Ovary (tissue), 9 donors: Measurements from ENCODE around the gene GRID2. TPM values are rescaled to one million over a fixed set of nuclear protein-coding genes. Genes with fewer than 3 reads are reported as not detected.
"Not testable (repeated sequence)": the region's sequence is repeated elsewhere in the genome, so short reads cannot be mapped to it uniquely, and the experiment has no call there.

ENCODE experiments used
- DNase-seq, 5 donors: peaks; one replicate each; pipeline ENCODE4 v3.0.0-alpha.2; 2019 to 2020
- H3K27ac ChIP-seq, 2 donors: fragments of 200-600 bp; one replicate each; pipeline versions ENCODE4 v1.5.1 to v1.8.0; 2019 to 2022
- H3K27me3 ChIP-seq: fragments of 200-600 bp; one replicate; pipeline ENCODE4 v1.8.0; 2022
- H3K36me3 ChIP-seq: fragments of 200-600 bp; sonication (generic); one replicate; pipeline ENCODE4 v1.5.1; 2019
- H3K4me1 ChIP-seq: one replicate; pipeline ENCODE4 v1.8.1; 2013; ENCODE audit warnings: mild to moderate bottlenecking, moderate library complexity; ENCODE audit not compliant: insufficient read depth
- H3K4me3 ChIP-seq: fragments of 200-600 bp; sonication (generic); one replicate; pipeline ENCODE4 v1.5.1; 2017
- H3K9me3 ChIP-seq, 2 donors: fragments of 200-600 bp in 1 of 2; sonication (generic) in 1 of 2; one replicate each; pipeline versions ENCODE4 v1.5.1 to v1.8.1; 2013 to 2019; ENCODE audit warnings: mild to moderate bottlenecking in 1 of 2, moderate library complexity in 1 of 2
- CTCF ChIP-seq, 3 donors: fragments of 450-650 bp in 2 of 3; fragments of 200-600 bp in 1 of 3; IDR thresholded peaks; one replicate each; pipeline versions ENCODE4 v1.5.1 to v1.8.0; 2016 to 2022; ENCODE audit warnings: antibody characterized with exemption in 3 of 3, mild to moderate bottlenecking in 1 of 3
- EP300 ChIP-seq: sonication (generic); formaldehyde crosslinking; IDR thresholded peaks from one replicate; pipeline ENCODE4 v1.6.1; 2017; ENCODE audit warnings: antibody characterized with exemption
- POLR2A ChIP-seq: fragments of 450-650 bp; IDR thresholded peaks from one replicate; pipeline ENCODE4 v1.6.1; 2017; ENCODE audit warnings: antibody characterized with exemption, mild to moderate bottlenecking, moderate library complexity
- WGBS, 3 donors: extraction: QIAGEN DNeasy Blood & Tissue Kit in 1 of 3; methylation state at CpG; one replicate each; pipeline versions ENCODE4 v1.1.5 to v1.1.7; 2013 to 2017; 5-methylcytosine and 5-hydroxymethylcytosine counted together
- intact Hi-C, 4 donors: fragments of 100-400 bp; cut with DNase I; formaldehyde crosslinking; loops; one replicate each; pipeline versions ENCODE4 v1.11.0 to v1.15.1; 2022 to 2023
- polyA plus RNA-seq, 2 donors: library from polyadenylated mRNA; stranded (reverse); fragments of 200-250 nt in 1 of 2; fragments of 350-450 nt in 1 of 2; fragmentation: Illumina TruSeq in 1 of 2; extraction: RNeasy Lipid Tissue Mini Kit (QIAGEN cat#74804) in 1 of 2; gene quantifications; one replicate each; pipeline ENCODE4 v1.2.3, GENCODE V29; 2013 to 2014
- total RNA-seq, 7 donors: library from RNA; depleted of rRNA in 2 of 7; stranded (reverse); fragments of >200 nt in 2 of 7; fragmentation: NEBNext Ultra II Directional in 3 of 7; extraction: Animal tissue kit (Norgen Biotek cat#: 25700) in 3 of 7; gene quantifications; one replicate each; pipeline versions ENCODE4 v1.1.0 to v1.2.4, GENCODE V29; 2016 to 2023
- donor health status: DM: no; HTN: no; CAD: no; lungs with moderate emphysema.
- donor health status: DM: no; HTN: no; CAD: no.
- donor health status: Bipolar disorder and iron deficiency.
- donor health status: DM: yes; HTN: yes; CAD: no.
- donor health status: DM: no; HTN: no; CAD: no.
- donor health status: DM: yes; HTN: yes; CAD: no.

The GRID2 gene
- total and polyA plus RNA-seq, 9 donors: 0.65 to 6.8 (median 2.6) TPM

GRCh38 chr4:93359586-93359985 lies 1055.8 kb downstream of the GRID2 start:
- WGBS, 3 donors: 93 to 97% (median 96%) methylated on average over 3 of the region's 3 CpGs
- H3K27ac ChIP-seq: no peak overlapping the region
- no peaks in the 10 kb centered on the region for H3K9me3 ChIP-seq
- no peaks in the 10 kb centered on the region for H3K4me1 ChIP-seq
- no peaks in the 10 kb centered on the region for H3K36me3 ChIP-seq
- H3K4me3 ChIP-seq: no peak overlapping the region
- no peaks in the 10 kb centered on the region for H3K27me3 ChIP-seq
- TF ChIP-seq POLR2A (no peak), CTCF (IDR thresholded peaks at IDR 0.05) (no peak), EP300 (no peak)
- no peak for DNase-seq
- intact Hi-C loops: no loop called here

- DNase-seq, H3K4me1 ChIP-seq, H3K27ac ChIP-seq, H3K27me3 ChIP-seq, H3K36me3 ChIP-seq, H3K4me3 ChIP-seq, H3K9me3 ChIP-seq, intact Hi-C loops: not testable (repeated sequence)
- WGBS, 3 donors: 81 to 88% (median 85%) methylated on average over 9 of the region's 9 CpGs
These were observed 1062.5 kb downstream of the GRID2 start for GRCh38 chr4:93366169-93366755.

- H3K36me3 ChIP-seq: no peaks in the 10 kb centered on the region
- H3K27ac ChIP-seq: no peak overlapping the region
- no peaks in the 10 kb centered on the region for H3K4me1 ChIP-seq
- H3K9me3 ChIP-seq: no peaks in the 10 kb centered on the region
- no peak overlapping the region for H3K4me3 ChIP-seq
- H3K27me3 ChIP-seq: no peaks in the 10 kb centered on the region
- intact Hi-C loops: no loop called here
- no peak for DNase-seq
- 38 to 49% (median 39%) methylated on average over 4 of the region's 4 CpGs for WGBS, 3 donors
- no peak for TF ChIP-seq POLR2A
- TF ChIP-seq CTCF (IDR thresholded peaks at IDR 0.05): no peak
- TF ChIP-seq EP300: no peak
These were observed 1065.2 kb downstream of the GRID2 start for GRCh38 chr4:93368968-93369367.

- Histone ChIP-seq H3K27ac (no peak overlapping the region), H3K36me3 (no peaks in the 10 kb centered on the region), H3K9me3 (no peaks in the 10 kb centered on the region), H3K4me1 (no peaks in the 10 kb centered on the region), H3K27me3 (no peaks in the 10 kb centered on the region), H3K4me3 (no peak overlapping the region)
- TF ChIP-seq POLR2A (no peak), EP300 (no peak), CTCF (IDR thresholded peaks at IDR 0.05) (no peak)
- intact Hi-C loops: no loop called here
- no peak for DNase-seq
- 89 to 93% (median 90%) methylated on average over 6 of the region's 6 CpGs for WGBS, 3 donors
These were observed 1066.5 kb downstream of the GRID2 start for GRCh38 chr4:93370256-93370655.

GRCh38 chr4:93373893-93374860 lies 1070.4 kb downstream of the GRID2 start:
- WGBS, 3 donors: 80 to 86% (median 83%) methylated on average over 4 of the region's 4 CpGs
- H3K4me3 ChIP-seq: no peak overlapping the region
- H3K9me3 ChIP-seq: no peaks in the 10 kb centered on the region
- no peaks in the 10 kb centered on the region for H3K27me3 ChIP-seq
- H3K27ac ChIP-seq: no peak overlapping the region
- H3K36me3 ChIP-seq: no peaks in the 10 kb centered on the region
- TF ChIP-seq CTCF (IDR thresholded peaks at IDR 0.05): no peak
- no peak for TF ChIP-seq EP300
- no peak for TF ChIP-seq POLR2A
- no peaks in the 10 kb centered on the region for H3K4me1 ChIP-seq
- intact Hi-C loops: no loop called here
- no peak for DNase-seq
